DMS114 treated with DMSO at 0.1 percent for 48 hours (cell line): ENCODE data around the gene SEC61G.

ENCODE experiments used
- DNase-seq: peaks from one replicate; lab custom pipeline; 2025; ENCODE audit not compliant: unreplicated experiment; lab: John Stamatoyannopoulos, UW

Gene SEC61G

DNA sequence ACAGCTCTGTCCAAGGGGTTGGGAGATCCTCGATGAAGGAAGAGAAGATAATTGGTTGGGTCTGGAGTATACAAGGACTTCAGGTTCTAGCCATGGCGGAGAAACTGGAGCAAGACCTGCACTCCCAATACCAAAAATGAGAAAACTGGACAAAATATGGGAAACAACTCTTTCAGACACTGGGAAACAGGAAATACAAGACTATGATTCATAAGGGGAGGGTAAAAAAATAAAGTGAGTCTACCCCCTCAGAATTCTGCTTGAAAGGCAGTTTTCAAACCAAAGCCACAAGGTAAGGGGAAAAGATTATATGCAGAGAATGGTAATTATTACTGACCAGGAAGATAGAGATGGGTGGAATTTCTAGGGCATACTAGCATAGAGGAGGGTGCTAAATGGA is 10.2 kb upstream of the SEC61G start:
- no peak for DNase-seq

GRCh38 chr7:54764861-54765260 is 5.8 kb upstream of the SEC61G start:
- DNase-seq, result no peak

GRCh38 chr7:54757711-54758110 is 1.3 kb downstream of the SEC61G start:
- DNase-seq, result no peak

- DNase-seq, result no peak
Measured at GRCh38 chr7:54749200-54749599, 9.8 kb downstream of the SEC61G start.

GRCh38 chr7:54747234-54747633 is 11.8 kb downstream of the SEC61G start:
- DNase-seq, result no peak

DNA sequence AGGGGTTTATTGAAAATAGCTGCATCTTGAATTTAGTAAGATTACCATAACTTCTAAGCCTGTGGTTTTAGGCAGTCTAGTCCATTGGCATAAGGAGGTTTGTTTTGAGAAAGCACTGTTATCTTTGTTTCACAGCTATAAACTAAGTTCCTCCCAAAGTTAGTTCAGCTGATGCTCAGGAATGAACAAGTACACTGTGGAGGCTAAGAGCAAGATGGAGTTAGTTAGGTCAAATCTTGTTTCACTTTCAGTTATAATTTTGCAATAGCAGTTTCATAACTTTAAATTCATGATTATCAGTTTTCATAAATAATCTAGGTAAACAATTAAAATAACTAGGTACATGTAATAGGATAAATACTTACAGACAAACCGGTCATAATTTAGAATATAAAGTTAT is 15.4 kb downstream of the SEC61G start:
- no peak for DNase-seq

GRCh38 chr7:54738737-54739136 is 20.3 kb downstream of the SEC61G start:
- no peak for DNase-seq

GRCh38 chr7:54729107-54729506 is 29.9 kb downstream of the SEC61G start:
- no peak for DNase-seq

- DNase-seq, result no peak
Measured at GRCh38 chr7:54728411-54728810, 30.6 kb downstream of the SEC61G start.

DNA sequence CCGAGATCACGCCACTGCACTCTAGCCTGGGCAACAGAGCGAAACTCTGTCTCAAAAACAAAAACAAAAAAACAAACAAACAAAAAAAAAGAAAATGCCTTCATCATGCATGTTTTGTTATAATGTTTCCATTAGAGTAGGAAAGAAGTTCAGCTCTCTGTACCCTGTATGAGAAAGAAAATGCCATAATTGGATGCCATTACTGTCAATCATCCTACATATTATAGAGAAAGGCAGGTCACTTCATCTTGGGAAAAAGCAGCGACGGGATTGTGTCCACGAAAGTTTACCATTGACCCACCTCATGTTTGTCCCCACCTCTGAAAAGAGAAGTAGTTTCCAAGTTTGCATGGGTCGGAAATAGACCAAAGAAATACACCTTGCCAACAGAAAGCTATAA is 33.8 kb downstream of the SEC61G start:
- no peak for DNase-seq

GRCh38 chr7:54722502-54722901 is 36.5 kb downstream of the SEC61G start:
- DNase-seq, result no peak

DNA sequence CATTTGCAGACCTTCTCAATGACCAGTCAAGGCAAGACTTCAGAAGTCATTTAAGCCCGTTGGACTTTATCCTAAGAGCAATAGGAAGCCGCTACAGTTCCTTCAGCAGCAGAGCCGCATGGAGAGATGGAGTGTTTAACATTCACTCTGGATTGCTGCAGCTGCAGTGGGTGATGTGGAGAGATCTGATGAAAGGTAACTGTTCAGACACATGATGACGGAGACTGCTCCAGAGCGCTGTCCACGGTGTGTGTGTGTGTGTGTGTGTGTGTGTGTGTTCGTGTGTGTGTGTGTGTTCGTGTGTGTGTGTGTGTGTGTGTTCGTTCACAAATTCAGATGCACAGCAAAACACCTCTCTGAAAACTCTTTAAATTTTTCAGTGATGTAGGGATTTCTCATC is 37.0 kb downstream of the SEC61G start:
- DNase-seq, result no peak

DNA sequence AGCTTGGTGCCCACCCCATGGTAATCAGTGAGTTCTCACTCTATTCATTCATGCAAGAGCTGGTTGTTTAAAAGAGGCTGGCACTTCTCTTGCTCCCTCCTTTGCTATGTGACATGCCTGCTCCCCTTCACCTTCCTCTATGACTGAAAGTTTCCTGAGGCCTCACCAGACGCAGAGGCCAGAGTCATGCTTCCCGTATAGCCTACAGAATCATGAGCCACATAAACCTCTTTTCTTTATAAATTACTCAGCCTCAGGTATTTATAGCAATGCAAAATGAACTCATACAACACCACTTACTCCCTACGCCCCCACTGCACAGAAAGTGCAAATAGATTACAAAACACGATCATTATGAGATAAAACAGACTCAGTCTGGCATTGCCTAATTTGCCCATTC is 39.0 kb downstream of the SEC61G start:
- DNase-seq, result no peak

DNA sequence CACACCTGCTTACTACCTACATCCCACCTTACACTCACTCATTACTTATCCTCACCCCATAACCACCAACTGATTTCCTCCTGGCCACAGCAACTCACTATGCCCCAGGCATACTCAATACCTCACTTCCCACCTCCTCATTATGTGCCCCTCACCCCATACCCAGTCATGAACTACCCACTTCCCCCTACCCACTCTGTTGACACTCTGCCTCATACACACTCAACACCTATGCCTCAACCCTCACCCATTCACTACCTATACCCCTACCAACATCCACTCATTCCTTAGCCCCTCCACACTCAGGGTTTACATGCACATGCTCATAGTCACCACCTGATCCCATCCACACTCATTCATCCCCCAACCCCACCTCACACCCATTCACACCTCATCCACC is 39.6 kb downstream of the SEC61G start:
- DNase-seq, result no peak

- DNase-seq, result no peak
Measured at GRCh38 chr7:54712820-54713219, 46.2 kb downstream of the SEC61G start.

DNA sequence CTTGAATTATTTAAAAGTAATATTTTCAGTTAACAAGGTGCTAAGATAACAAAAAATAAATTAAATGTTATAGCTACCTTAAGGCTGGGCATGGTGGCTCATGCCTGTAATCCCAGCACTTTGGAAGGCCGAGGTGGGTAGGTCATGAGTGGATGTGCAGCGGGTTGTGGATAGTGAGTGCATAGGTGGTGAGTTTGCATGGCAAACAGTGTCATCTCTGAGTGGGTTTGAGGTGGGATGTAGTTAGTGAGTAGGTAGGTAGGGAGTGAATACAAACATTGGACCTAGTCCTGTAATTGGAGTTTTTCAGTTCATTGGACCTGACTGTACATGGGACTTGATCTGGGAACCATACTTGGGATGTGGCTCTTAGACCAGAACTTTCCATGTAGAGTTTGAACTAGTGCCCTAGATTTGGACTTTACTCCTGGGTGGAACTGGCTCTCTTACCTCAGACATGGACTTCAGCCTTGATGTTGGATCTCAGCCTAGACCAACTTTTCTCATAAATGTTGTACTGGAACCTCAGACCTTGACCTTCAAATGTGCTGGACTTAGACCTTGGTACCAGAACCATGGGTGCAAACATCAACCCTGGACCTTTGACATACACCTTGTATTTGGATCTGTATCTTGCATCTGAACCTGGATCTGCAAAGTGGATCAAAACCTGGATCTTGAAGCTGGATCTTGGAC is 47.0 kb downstream of the SEC61G start:
- DNase-seq, result no peak

- DNase-seq, result no peak
Measured at GRCh38 chr7:54709283-54709682, 49.7 kb downstream of the SEC61G start.

DNA sequence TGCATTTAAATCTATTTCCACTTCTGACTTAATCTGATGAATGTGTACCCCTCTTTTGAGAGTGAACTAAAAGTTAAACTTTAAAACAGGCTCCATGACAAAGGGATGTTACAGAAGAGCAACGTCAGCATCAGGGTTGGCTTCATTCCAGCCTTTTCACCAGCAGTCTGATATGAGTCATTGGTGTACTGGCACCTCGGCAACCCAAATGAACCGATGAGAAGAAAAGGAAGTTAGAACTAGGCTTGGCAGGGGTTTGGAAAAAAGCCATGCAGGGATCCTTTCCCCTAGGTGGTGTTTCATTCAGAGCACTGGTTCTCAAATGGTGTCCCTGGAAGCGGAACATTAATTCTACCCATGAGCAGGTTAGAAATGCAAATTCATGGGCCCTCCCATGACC is 53.6 kb downstream of the SEC61G start:
- no peak for DNase-seq

- DNase-seq, result no peak
Measured at GRCh38 chr7:54704851-54705250, 54.2 kb downstream of the SEC61G start.
